Heart left ventricle (tissue), 13 donors: ENCODE measurements around the gene AMMECR1.

Experiments used
- POLR2A ChIP-seq, 2 donors: fragments of 450-650 bp; IDR thresholded peaks; one replicate each; pipeline ENCODE4 v1.6.1; 2017; ENCODE audit warnings: antibody characterized with exemption in 2 of 2, mild to moderate bottlenecking in 2 of 2, moderate library complexity in 2 of 2
- TF ChIP-seq, protein P1 (sequence below), 12 donors: fragments of 200-600 bp; sonication (generic) in 4 of 12; IDR thresholded peaks; one replicate each; pipeline versions ENCODE4 v1.5.0 to v1.8.0; 2018 to 2022; ENCODE audit warnings: antibody characterized with exemption in 12 of 12, mild to moderate bottlenecking in 5 of 12
- donor health status: ischemic (EF 13 %, LVEDD 7.1; RV severe dilation, severe dysfunction).
- donor health status: DM: no; HTN: yes; CAD: no.
- donor health status: DM: no; HTN: no; CAD: no.
- donor health status: ischemic (EF 25% LVEDD 6.9; RV normal size, moderate dysfunction).
- donor health status: ischemic (EF 25% LVEDD 5.7; RV mildly dilated, moderate dysfunction).
- donor health status: ischemic (EF 35%, LVEDD 5.7; RV mildly dilated, moderate dysfunction).
- donor health status: nonischemic (EF 11% LVEDD 7.7; RV severe dilation, severe dysfunction).
- donor health status: DM: yes; HTN: yes; CAD: no.
- donor health status: PGD.
- donor health status: ischemic (EF 29% LVEDD 5.4; RV normal size, mild dysfunction).
- donor health status: nonischemic (EF 23%, LVEDD 6.1; RV moderate dilation, normal function).

DNA sequence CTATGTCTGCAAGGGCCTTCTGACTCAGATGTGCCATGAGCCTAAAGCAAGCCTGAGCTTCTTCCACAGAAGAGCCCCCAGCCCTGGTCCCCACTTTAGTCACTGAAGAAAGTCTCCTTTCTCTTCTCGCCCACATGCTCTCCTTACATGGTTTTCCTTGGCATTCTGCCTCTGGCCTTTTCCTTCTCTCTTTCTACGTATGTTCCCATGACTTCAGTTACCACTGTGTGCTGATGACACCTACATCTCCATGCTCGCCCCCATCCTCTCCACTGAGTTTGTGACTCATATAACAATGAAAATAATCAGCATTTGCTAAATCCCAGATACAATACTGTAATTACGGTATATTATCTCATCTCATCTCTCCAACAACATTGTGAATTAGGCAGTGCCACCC is 149.3 kb downstream of the AMMECR1 start:
- TF ChIP-seq, protein P1, sequence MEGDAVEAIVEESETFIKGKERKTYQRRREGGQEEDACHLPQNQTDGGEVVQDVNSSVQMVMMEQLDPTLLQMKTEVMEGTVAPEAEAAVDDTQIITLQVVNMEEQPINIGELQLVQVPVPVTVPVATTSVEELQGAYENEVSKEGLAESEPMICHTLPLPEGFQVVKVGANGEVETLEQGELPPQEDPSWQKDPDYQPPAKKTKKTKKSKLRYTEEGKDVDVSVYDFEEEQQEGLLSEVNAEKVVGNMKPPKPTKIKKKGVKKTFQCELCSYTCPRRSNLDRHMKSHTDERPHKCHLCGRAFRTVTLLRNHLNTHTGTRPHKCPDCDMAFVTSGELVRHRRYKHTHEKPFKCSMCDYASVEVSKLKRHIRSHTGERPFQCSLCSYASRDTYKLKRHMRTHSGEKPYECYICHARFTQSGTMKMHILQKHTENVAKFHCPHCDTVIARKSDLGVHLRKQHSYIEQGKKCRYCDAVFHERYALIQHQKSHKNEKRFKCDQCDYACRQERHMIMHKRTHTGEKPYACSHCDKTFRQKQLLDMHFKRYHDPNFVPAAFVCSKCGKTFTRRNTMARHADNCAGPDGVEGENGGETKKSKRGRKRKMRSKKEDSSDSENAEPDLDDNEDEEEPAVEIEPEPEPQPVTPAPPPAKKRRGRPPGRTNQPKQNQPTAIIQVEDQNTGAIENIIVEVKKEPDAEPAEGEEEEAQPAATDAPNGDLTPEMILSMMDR (IDR thresholded peaks at IDR 0.05) = no peak
- TF ChIP-seq POLR2A (IDR thresholded peaks at IDR 0.05) = no peak
